Adipocyte (in vitro differentiated cells): Measurements from ENCODE around the gene RADIL.

Experiments used
- DNase-seq: peaks from one replicate; pipeline ENCODE4 v3.0.0-alpha.2; 2015; ENCODE audit warnings: low read depth
- H3K27me3 ChIP-seq: replicated peaks from 2 replicates; pipeline ENCODE4 v1.7.0; 2013; ENCODE audit warnings: mild to moderate bottlenecking, low read length, moderate library complexity; ENCODE audit not compliant: control insufficient read depth, insufficient read depth
- H3K36me3 ChIP-seq: 2 replicates; pipeline ENCODE4 v1.7.0; 2013; ENCODE audit warnings: low read length, mild to moderate bottlenecking, moderate library complexity; ENCODE audit not compliant: control insufficient read depth, insufficient read depth, severe bottlenecking
- H3K4me1 ChIP-seq: 2 replicates; pipeline ENCODE4 v1.7.0; 2013; ENCODE audit warnings: mild to moderate bottlenecking, low read length, moderate library complexity; ENCODE audit not compliant: control insufficient read depth, insufficient read depth
- H3K4me3 ChIP-seq: 2 replicates; pipeline ENCODE4 v1.7.0; 2013; ENCODE audit warnings: mild to moderate bottlenecking, low read length, moderate library complexity
- H3K9ac ChIP-seq: 2 replicates; pipeline ENCODE4 v1.7.0; 2013; ENCODE audit warnings: mild to moderate bottlenecking, low read length, moderate library complexity
- H3K9me3 ChIP-seq: 2 replicates; pipeline ENCODE4 v1.7.0; 2013; ENCODE audit warnings: mild to moderate bottlenecking, low read length, moderate library complexity; ENCODE audit not compliant: control insufficient read depth

Gene RADIL

DNA sequence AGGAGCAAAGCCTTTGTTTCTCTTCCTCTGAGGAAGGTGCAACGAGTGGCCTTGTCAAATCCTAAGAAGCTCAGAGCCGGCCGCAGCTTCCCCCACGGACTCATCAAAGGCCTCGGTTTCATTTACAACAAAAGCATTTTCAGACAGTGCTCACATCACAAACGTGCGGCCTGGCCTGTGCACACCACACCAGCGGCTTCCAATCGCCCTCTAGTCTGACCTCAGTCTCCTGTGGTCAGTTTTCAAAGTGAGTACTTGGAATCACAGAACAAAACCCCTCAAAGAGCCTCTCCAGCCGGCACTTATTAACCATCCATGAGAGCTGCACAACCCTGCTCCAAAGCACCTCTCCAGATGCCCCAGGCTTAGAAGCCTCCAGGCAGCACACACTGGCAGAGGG is 3.3 kb downstream of the RADIL start:
- Histone ChIP-seq H3K27me3 (peaks cover 2% of the 10 kb centered on the region), H3K9ac (no peak overlapping the region), H3K36me3 (no peaks in the 10 kb centered on the region), H3K9me3 (no peaks in the 10 kb centered on the region), H3K4me1 (peaks cover 18% of the 10 kb centered on the region), H3K4me3 (peak overlapping the region; percentile 37)
- DNase-seq = no peak

DNA sequence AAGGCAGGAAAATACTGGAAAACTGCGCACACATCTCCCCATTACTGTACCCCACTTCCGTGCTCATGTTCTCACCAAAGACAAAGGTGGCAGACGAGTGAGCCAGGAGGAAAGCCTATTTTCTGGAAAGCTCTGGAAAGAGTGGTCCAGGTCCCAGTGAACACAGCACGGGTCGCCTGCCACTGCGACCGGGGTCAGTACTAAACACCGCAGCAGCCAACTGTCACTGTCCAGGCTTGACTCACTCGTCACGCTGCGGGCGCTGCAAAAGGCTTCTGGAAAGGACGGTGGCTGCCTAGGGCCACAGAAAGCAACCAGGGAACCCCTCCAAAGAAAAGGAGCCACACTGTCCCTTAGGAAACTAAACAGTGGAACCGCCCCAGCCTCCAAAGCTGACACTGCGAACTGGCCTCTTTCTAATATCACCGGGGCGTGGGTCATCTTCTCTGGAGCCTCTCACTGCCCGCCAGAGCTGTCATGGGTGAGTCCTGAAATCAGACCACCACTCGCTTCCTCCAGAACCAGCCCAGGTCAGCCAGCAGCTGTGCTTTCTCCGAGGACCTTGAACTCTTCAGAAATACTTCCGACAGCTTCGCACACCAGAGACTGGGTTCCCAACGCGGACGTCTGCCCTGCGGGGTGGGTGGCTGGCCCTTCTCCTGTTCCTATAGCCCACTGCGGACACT is 4.0 kb downstream of the RADIL start:
- H3K4me1 ChIP-seq = peaks cover 18% of the 10 kb centered on the region

DNA sequence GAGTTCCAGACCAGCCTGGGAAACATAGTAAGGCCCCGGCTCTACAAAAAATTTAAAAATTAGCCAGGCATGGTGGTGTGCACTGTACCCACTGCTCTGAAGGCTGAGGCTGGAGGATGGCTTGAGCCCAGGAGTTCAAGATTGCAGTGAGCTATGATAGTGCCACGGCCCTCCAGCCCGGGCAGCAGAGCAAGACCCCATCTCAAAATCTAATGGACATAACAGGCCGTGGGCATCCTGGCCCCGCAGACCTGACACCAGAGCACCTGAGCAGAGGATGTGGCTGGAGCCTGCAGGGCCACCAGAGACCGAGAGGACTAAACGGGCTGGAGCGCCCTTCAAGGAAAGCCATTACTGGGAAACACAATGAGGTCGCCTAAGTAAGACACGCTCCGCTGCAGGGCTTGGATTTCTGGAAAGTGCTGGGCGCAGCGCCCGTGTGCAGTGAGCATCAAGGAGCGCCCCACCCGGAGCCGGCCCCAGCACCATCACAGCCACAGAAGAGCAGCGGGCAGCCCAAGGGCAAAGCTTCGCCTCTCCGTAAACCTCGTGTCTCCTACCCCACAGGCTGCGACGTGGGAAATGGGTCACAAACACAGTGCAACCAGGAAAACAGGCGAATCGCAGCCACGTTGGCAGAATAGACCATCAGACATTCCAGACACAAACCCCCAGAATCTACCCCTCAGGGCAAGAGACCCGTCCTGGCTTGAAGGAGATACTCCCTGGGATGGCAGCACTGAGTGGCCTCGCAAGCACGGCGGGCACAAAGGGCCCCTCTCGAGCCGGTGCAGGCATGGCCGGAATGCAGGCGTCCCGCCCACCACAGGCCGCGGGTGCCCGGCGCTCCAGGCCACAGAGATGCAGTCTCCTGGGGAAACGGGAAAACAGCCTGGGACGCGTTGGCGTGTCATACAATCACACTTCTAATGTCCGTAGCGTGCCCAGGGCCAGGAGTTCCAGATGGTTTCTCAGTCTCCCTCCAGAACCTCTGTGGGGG is 4.9 kb downstream of the RADIL start:
- peaks cover 18% of the 10 kb centered on the region for H3K4me1 ChIP-seq
- H3K4me3 ChIP-seq = no peak overlapping the region
- no peaks in the 10 kb centered on the region for H3K9me3 ChIP-seq
- DNase-seq = no peak
- H3K9ac ChIP-seq = no peak overlapping the region
- H3K27me3 ChIP-seq = no peaks in the 10 kb centered on the region
- no peaks in the 10 kb centered on the region for H3K36me3 ChIP-seq

More for the DNA sequence above, 4.0 kb downstream of the RADIL start:
- Histone ChIP-seq H3K4me3 (peak overlapping the region; percentile 8), H3K9me3 (no peaks in the 10 kb centered on the region), H3K36me3 (no peaks in the 10 kb centered on the region), H3K27me3 (no peaks in the 10 kb centered on the region), H3K9ac (no peak overlapping the region)
- DNase-seq = no peak

DNA sequence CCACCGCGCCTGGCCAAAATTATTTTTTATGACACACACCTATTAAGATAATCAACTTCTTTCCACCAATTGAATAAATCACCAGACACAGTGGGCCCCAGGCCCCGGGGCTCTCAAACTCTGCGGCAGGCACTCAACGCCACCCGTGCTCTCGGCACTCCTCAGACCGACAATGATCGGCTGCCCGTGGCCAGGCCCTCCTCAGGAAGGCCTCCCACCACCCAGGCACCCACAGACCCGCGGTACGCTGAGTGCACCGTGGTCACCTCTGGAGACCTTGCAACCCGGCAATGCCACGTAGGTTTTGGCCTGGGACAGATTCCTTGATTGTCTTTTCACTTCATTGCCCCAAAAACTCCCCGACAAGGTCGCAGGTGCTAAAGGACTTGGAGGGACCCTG is 6.9 kb downstream of the RADIL start:
- no peaks in the 10 kb centered on the region for H3K9me3 ChIP-seq
- no peaks in the 10 kb centered on the region for H3K36me3 ChIP-seq
- no peak overlapping the region for H3K9ac ChIP-seq
- no peak for DNase-seq
- H3K27me3 ChIP-seq = no peaks in the 10 kb centered on the region
- H3K4me3 ChIP-seq = no peak overlapping the region
- peaks cover 11% of the 10 kb centered on the region for H3K4me1 ChIP-seq

DNA sequence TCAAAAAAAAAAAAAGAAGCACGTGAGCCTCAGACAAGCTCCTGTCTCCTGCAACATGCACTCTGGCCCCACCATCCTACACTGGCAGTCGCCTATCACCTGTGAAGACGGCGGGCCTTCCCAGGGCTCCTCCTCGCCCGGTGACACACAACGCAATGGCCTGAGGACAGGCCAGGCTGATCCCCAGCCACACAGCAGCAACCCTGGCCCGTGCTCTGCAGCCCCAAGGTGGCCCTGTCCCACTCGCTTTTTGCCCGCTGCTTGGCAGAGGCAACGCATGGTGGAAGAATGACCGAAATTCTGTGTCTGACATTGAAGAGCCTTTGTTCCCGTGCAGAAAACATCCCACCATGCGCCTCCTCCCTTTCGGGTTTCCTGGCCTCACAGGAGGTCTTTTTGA is 8.1 kb downstream of the RADIL start:
- H3K9ac ChIP-seq = no peak overlapping the region
- H3K36me3 ChIP-seq = no peaks in the 10 kb centered on the region
- no peaks in the 10 kb centered on the region for H3K27me3 ChIP-seq
- no peaks in the 10 kb centered on the region for H3K9me3 ChIP-seq
- H3K4me1 ChIP-seq = peaks cover 8% of the 10 kb centered on the region
- H3K4me3 ChIP-seq = no peak overlapping the region
- no peak for DNase-seq

DNA sequence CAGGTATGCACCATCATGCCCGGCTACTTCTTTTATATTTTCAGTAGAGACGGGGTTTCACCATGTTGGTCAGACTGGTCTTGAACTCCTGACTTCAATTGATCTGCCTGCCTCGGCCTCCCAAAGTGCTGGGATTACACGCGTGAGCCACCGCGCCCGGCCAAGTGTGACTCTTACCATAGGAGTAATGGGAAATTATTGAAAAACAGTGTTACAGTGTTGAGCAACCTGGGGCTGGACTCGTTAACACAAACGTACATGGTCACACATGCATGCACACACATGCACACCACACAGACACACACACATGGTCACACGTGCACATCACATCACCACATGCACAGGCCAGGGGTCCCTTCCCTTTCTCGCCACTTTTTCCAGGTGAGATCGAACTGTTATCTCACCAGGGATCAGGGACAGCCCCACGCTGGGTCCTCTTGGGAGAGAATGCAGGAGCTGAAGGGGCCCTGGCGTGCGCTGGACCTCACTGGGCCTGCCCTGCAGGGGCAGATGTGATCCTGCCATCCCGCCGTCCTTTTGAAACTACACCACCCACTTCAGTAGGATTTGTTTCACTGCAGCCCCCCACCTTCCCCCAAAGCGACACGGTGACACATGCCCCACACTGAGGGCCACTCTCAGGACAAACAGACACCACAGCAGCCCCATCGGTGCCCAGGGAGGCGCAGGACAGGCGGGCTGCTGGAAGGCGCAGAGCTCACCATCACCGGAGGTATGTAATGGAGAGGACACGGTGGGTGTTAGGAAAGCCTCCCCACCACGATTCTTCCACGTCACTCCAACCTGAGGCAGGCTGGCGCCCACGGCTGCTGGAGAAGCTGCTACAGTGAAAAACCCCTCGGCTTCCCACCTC is 10.2 kb downstream of the RADIL start:
- no peaks in the 10 kb centered on the region for H3K27me3 ChIP-seq
- H3K9me3 ChIP-seq = peaks cover 3% of the 10 kb centered on the region
- no peak overlapping the region for H3K4me3 ChIP-seq
- H3K36me3 ChIP-seq = no peaks in the 10 kb centered on the region
- DNase-seq = no peak
- H3K4me1 ChIP-seq = no peaks in the 10 kb centered on the region
- no peak overlapping the region for H3K9ac ChIP-seq

DNA sequence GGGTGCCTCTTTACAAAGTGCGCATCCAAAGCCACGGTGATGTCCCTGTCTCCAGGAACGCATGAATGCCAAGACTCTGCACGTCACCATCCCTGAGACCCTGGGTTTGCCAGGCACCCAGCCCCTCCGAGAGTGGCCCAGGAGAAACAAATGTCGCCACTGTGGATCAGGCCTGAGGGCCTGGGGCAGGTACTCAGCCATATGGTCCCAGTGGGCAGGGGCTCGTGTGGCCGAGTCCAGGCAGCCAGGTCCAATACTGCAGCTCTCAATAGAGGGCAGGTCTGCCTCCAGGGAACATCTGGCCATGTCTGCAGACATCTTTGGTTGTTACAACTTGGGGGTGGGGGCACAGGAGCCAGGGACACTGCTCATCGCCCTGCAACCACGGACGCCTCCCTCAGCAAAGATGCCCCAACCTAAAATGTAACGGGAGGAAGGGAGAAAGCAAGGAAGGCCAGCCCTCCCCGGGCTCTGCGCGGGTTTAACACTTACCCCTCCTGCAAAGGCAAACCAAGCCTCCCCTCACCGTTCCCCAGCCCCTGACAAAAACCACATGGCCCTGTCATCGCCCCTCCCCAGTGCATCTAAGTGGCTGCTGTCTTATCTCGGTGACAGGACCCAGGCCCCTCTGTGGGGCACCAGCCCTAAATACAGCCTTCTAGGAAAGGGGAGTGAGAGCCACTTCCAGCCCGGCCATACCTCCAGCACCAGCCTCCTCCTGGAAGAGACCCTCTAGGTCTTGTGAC is 11.4 kb downstream of the RADIL start:
- no peak overlapping the region for H3K4me3 ChIP-seq
- H3K9ac ChIP-seq = no peak overlapping the region
- H3K9me3 ChIP-seq = peaks cover 5% of the 10 kb centered on the region
- no peaks in the 10 kb centered on the region for H3K36me3 ChIP-seq
- H3K4me1 ChIP-seq = no peaks in the 10 kb centered on the region
- H3K27me3 ChIP-seq = no peaks in the 10 kb centered on the region
- no peak for DNase-seq

DNA sequence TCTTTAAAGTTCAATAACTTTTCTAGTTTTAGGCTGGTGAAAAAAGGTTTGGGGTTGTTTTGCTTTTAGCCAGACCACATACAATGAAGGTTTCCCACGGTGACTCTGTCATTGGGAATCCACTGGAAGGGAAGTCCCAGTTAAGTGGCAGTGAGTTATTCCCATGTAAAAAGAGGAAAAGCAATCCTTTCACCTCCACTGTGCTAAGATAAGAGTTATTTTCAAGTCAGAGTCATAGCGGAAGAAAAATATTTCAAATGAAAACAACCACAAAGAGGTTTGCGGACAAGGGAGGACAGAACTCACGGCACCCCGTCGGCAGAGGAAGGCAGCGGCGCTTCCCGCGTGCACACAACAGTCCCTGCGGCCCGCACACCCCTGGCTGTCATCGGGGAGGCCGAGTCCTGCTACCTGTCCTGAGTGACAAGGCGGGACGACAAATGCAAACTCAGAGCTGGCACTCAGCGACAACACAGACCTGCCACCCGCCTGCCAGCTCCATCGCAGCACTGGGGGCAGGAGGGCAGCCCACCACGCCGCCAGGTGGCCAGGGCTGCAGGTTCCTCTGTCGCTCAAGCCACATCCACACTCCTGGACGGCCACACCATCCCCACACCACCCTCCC is 12.3 kb downstream of the RADIL start:
- no peak for DNase-seq
- Histone ChIP-seq H3K27me3 (no peaks in the 10 kb centered on the region), H3K9ac (no peak overlapping the region), H3K4me1 (no peaks in the 10 kb centered on the region), H3K36me3 (no peaks in the 10 kb centered on the region), H3K4me3 (no peak overlapping the region), H3K9me3 (peaks cover 5% of the 10 kb centered on the region)

DNA sequence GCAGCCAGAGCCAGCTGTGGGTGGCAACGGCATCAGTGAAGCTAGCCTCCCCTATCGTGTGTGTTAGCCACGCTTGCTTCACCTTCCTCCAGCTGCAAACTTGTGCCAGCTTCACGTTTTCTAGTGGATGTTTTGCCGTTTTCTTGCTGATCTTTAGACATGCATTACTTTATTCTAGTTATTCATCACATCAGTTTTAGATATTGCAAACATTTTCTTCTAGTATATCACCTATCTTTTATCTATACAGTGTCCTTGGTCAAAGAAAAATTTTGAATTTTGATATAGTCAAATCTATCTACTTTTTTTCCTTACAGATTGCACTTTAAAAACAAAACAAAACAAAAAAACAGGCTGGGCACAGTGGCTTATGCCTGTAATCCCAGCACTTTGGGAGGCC is 15.0 kb downstream of the RADIL start:
- Histone ChIP-seq H3K36me3 (no peaks in the 10 kb centered on the region), H3K9me3 (peaks cover 5% of the 10 kb centered on the region), H3K4me1 (no peaks in the 10 kb centered on the region), H3K27me3 (no peaks in the 10 kb centered on the region), H3K9ac (no peak overlapping the region), H3K4me3 (no peak overlapping the region)
- DNase-seq = no peak
